ENCODE measurements around the gene SPSB4.

GRCh38 chr3:141021261-141021660 is 29.9 kb upstream of the SPSB4 start:
- TF ChIP-seq CTCF (IDR thresholded peaks at IDR 0.05) = no peak
- TF ChIP-seq POLR2AphosphoS5 (IDR thresholded peaks at IDR 0.05; ENCODE audit: low read depth, low read length) = no peak
